ENCODE measurements around the gene MAGEB1.

The MAGEB1 gene

GRCh38 chrX:30228526-30228925 is 18.4 kb upstream of the MAGEB1 start:
- H3K4me3 ChIP-seq (ENCODE audit: low read depth, low read length) = no peak overlapping the region
- no peak for TF ChIP-seq CTCF (IDR thresholded peaks at IDR 0.05; ENCODE audit: borderline replicate concordance, insufficient read depth, low read depth, low read length)

- H3K4me3 ChIP-seq (ENCODE audit: low read depth, low read length) = no peak within 1 kb of the TSS
- TF ChIP-seq CTCF (IDR thresholded peaks at IDR 0.05; ENCODE audit: borderline replicate concordance, insufficient read depth, low read depth, low read length) = no peak
Observed at GRCh38 chrX:30230395-30230794, 16.6 kb upstream of the MAGEB1 start, which contains the start of gene MAGEB3. MAGEB3 (plus strand) TSS chrX:30230657; CDS start chrX:30235925, 5,268 bp downstream.

GRCh38 chrX:30241724-30242415 is 5.1 kb upstream of the MAGEB1 start, which contains the start of gene MAGEB4:
MAGEB4 (plus strand) TSS chrX:30242000; CDS start chrX:30242136, 136 bp downstream.
- no peak within 1 kb of the TSS for H3K4me3 ChIP-seq (ENCODE audit: low read depth, low read length)
- TF ChIP-seq CTCF (IDR thresholded peaks at IDR 0.05; ENCODE audit: borderline replicate concordance, insufficient read depth, low read depth, low read length) = no peak

GRCh38 chrX:30248854-30249253 is 1.9 kb downstream of the MAGEB1 start:
- H3K4me3 ChIP-seq (ENCODE audit: low read depth, low read length) = no peak overlapping the region
- TF ChIP-seq CTCF (IDR thresholded peaks at IDR 0.05; ENCODE audit: borderline replicate concordance, insufficient read depth, low read depth, low read length) = no peak

- H3K4me3 ChIP-seq (ENCODE audit: low read depth, low read length) = no peak overlapping the region
- no peak for TF ChIP-seq CTCF (IDR thresholded peaks at IDR 0.05; ENCODE audit: borderline replicate concordance, insufficient read depth, low read depth, low read length)
Observed at GRCh38 chrX:30253257-30253656, 6.3 kb downstream of the MAGEB1 start.

- H3K4me3 ChIP-seq (ENCODE audit: low read depth, low read length) = no peak overlapping the region
- no peak for TF ChIP-seq CTCF (IDR thresholded peaks at IDR 0.05; ENCODE audit: borderline replicate concordance, insufficient read depth, low read depth, low read length)
Observed at GRCh38 chrX:30259927-30260326, 13.0 kb downstream of the MAGEB1 start.

GRCh38 chrX:30261012-30261411 is 14.1 kb downstream of the MAGEB1 start:
- no peak overlapping the region for H3K4me3 ChIP-seq (ENCODE audit: low read depth, low read length)
- no peak for TF ChIP-seq CTCF (IDR thresholded peaks at IDR 0.05; ENCODE audit: borderline replicate concordance, insufficient read depth, low read depth, low read length)
